ENCODE measurements around the gene NCKAP5L.
A peak's percentile ranks its signal among the peaks of the same experiment; 100 is the strongest.

NCKAP5L gene

DNA sequence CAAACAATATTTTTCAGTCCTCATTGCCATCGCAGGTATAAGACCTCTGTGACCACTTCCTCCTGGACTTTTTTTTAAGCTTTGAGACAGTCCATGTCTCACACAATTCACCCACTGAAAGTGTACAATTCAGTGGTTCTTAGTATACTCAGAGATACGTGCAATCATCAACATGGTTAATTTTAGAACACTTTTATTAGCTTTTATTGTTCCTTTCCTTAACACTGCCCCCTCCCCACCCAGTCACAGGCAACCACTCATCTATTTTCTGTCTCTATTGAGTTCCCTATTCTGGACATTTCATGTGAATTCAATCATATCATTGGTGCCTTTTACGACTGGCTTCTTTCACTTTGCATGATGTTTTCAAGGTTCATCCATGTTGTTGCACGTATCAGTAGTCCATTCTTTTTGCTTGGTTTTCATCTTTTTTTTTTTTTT, 16.2 kb downstream of the NCKAP5L start:
- H3K79me2 ChIP-seq = peaks cover 14% of the 10 kb centered on the region

GRCh38 chr12:49811136-49811535, 17.1 kb downstream of the NCKAP5L start:
- TF ChIP-seq, protein P1, sequence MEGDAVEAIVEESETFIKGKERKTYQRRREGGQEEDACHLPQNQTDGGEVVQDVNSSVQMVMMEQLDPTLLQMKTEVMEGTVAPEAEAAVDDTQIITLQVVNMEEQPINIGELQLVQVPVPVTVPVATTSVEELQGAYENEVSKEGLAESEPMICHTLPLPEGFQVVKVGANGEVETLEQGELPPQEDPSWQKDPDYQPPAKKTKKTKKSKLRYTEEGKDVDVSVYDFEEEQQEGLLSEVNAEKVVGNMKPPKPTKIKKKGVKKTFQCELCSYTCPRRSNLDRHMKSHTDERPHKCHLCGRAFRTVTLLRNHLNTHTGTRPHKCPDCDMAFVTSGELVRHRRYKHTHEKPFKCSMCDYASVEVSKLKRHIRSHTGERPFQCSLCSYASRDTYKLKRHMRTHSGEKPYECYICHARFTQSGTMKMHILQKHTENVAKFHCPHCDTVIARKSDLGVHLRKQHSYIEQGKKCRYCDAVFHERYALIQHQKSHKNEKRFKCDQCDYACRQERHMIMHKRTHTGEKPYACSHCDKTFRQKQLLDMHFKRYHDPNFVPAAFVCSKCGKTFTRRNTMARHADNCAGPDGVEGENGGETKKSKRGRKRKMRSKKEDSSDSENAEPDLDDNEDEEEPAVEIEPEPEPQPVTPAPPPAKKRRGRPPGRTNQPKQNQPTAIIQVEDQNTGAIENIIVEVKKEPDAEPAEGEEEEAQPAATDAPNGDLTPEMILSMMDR (IDR thresholded peaks at IDR 0.05) = no peak
- Histone ChIP-seq H3K36me3 (ENCODE audit: control insufficient read depth, insufficient read depth, low read length) (no peaks in the 10 kb centered on the region), H3K9me3 (ENCODE audit: control insufficient read depth, low read length) (no peaks in the 10 kb centered on the region), H3K79me2 (peaks cover 14% of the 10 kb centered on the region), H2AFZ (no peak overlapping the region), H3K4me3 (ENCODE audit: low read depth, low read length) (no peak overlapping the region), H3K9ac (no peak overlapping the region), H3K4me2 (ENCODE audit: low read length) (no peak overlapping the region), H3K27ac (no peak overlapping the region), H3K4me1 (no peaks in the 10 kb centered on the region), H3K27me3 (ENCODE audit: control insufficient read depth, insufficient read depth, low read length) (no peaks in the 10 kb centered on the region)

More for the DNA sequence above, 16.2 kb downstream of the NCKAP5L start:
- Histone ChIP-seq H3K9me3 (ENCODE audit: control insufficient read depth, low read length) (no peaks in the 10 kb centered on the region), H3K9ac (no peak overlapping the region), H3K4me3 (ENCODE audit: low read depth, low read length) (no peak overlapping the region), H3K4me1 (no peaks in the 10 kb centered on the region), H2AFZ (no peak overlapping the region), H3K27ac (no peak overlapping the region), H3K36me3 (ENCODE audit: control insufficient read depth, insufficient read depth, low read length) (no peaks in the 10 kb centered on the region), H3K27me3 (ENCODE audit: control insufficient read depth, insufficient read depth, low read length) (no peaks in the 10 kb centered on the region), H3K4me2 (ENCODE audit: low read length) (no peak overlapping the region)
- TF ChIP-seq, protein P1 (IDR thresholded peaks at IDR 0.05) = no peak

GRCh38 chr12:49809906-49810389, 18.3 kb downstream of the NCKAP5L start:
- H3K4me2 ChIP-seq (ENCODE audit: low read length) = no peak overlapping the region
- TF ChIP-seq, protein P1 (IDR thresholded peaks at IDR 0.05) = no peak
- no peaks in the 10 kb centered on the region for H3K4me1 ChIP-seq
- peaks cover 14% of the 10 kb centered on the region for H3K79me2 ChIP-seq
- no peak overlapping the region for H3K4me3 ChIP-seq (ENCODE audit: low read depth, low read length)
- H3K27ac ChIP-seq = no peak overlapping the region
- H2AFZ ChIP-seq = no peak overlapping the region
- H3K36me3 ChIP-seq (ENCODE audit: control insufficient read depth, insufficient read depth, low read length) = no peaks in the 10 kb centered on the region
- H3K9me3 ChIP-seq (ENCODE audit: control insufficient read depth, low read length) = no peaks in the 10 kb centered on the region
- H3K27me3 ChIP-seq (ENCODE audit: control insufficient read depth, insufficient read depth, low read length) = no peaks in the 10 kb centered on the region
- H3K9ac ChIP-seq = no peak overlapping the region

GRCh38 chr12:49809381-49809905, 18.8 kb downstream of the NCKAP5L start:
- Histone ChIP-seq H3K36me3 (ENCODE audit: control insufficient read depth, insufficient read depth, low read length) (no peaks in the 10 kb centered on the region), H3K27ac (peak overlapping the region; percentile 42), H3K79me2 (peaks cover 18% of the 10 kb centered on the region), H3K4me1 (no peaks in the 10 kb centered on the region), H3K4me2 (ENCODE audit: low read length) (no peak overlapping the region), H3K27me3 (ENCODE audit: control insufficient read depth, insufficient read depth, low read length) (no peaks in the 10 kb centered on the region), H3K9me3 (ENCODE audit: control insufficient read depth, low read length) (no peaks in the 10 kb centered on the region), H3K4me3 (ENCODE audit: low read depth, low read length) (no peak overlapping the region), H2AFZ (no peak overlapping the region), H3K9ac (no peak overlapping the region)
- TF ChIP-seq, protein P1 (IDR thresholded peaks at IDR 0.05) = no peak
